GM18907 (cell line): ENCODE results near the gene CAPZB.

ENCODE experiments used
- ATAC-seq: cut with Tn5 transposase; IDR thresholded peaks from one replicate; pipeline ENCODE4 v1.9.1; 2021; ENCODE audit warnings: mild to moderate bottlenecking, moderate library complexity; ENCODE audit not compliant: unreplicated experiment

Gene CAPZB

GRCh38 chr1:19336543-19336942 is 148.8 kb downstream of the CAPZB start:
- ATAC-seq: no peak

- no peak for ATAC-seq
Observed at GRCh38 chr1:19333587-19334354, 151.6 kb downstream of the CAPZB start.

- no peak for ATAC-seq
Observed at GRCh38 chr1:19332832-19333231, 152.5 kb downstream of the CAPZB start.

GRCh38 chr1:19331262-19331878 is 154.0 kb downstream of the CAPZB start:
- ATAC-seq: no peak

GRCh38 chr1:19330449-19331135 is 154.7 kb downstream of the CAPZB start:
- no peak for ATAC-seq

- no peak for ATAC-seq
Observed at GRCh38 chr1:19329611-19330010, 155.7 kb downstream of the CAPZB start.

GRCh38 chr1:19329188-19329587 is 156.2 kb downstream of the CAPZB start:
- ATAC-seq: no peak

GRCh38 chr1:19328486-19328885 is 156.9 kb downstream of the CAPZB start:
- no peak for ATAC-seq

- no peak for ATAC-seq
Observed at GRCh38 chr1:19327736-19328135, 157.6 kb downstream of the CAPZB start.

GRCh38 chr1:19327301-19327700 is 158.0 kb downstream of the CAPZB start:
- ATAC-seq: no peak

- ATAC-seq: no peak
Observed at GRCh38 chr1:19326748-19327065, 158.6 kb downstream of the CAPZB start.

GRCh38 chr1:19325958-19326747 is 159.2 kb downstream of the CAPZB start:
- no peak for ATAC-seq

- ATAC-seq: no peak
Observed at GRCh38 chr1:19325368-19325957, 159.9 kb downstream of the CAPZB start.

GRCh38 chr1:19324665-19324990 is 160.7 kb downstream of the CAPZB start:
- ATAC-seq: no peak

- no peak for ATAC-seq
Observed at GRCh38 chr1:19323987-19324664, 161.2 kb downstream of the CAPZB start.

GRCh38 chr1:19322481-19322880 is 162.9 kb downstream of the CAPZB start:
- no peak for ATAC-seq

GRCh38 chr1:19321071-19321470 is 164.3 kb downstream of the CAPZB start:
- no peak for ATAC-seq

GRCh38 chr1:19319196-19319595 is 166.1 kb downstream of the CAPZB start:
- no peak for ATAC-seq

GRCh38 chr1:19317126-19317910 is 168.0 kb downstream of the CAPZB start:
- ATAC-seq: no peak
